Fibroblast of lung (primary cell): Measurements from ENCODE around the gene CXADR. TPM values are rescaled to one million over a fixed set of nuclear protein-coding genes. Genes with fewer than 3 reads are reported as not detected.

Experiments used
- DNase-seq, 2 donors: peaks; one replicate each; pipeline versions ENCODE4 v3.0.0 to v3.0.0-alpha.2; 2010; ENCODE audit warnings: low read depth in 2 of 2
- H2AFZ ChIP-seq: 2 replicates; pipeline ENCODE4 v1.5.1; 2012; ENCODE audit warnings: low read length, control low read depth, inconsistent platforms
- H3K27ac ChIP-seq: 2 replicates; pipeline ENCODE4 v1.5.1; 2011; ENCODE audit warnings: low read length, control low read depth; ENCODE audit not compliant: insufficient read depth
- H3K27me3 ChIP-seq: 2 replicates; pipeline ENCODE4 v1.5.1; 2011; ENCODE audit warnings: mild to moderate bottlenecking, low read length; ENCODE audit not compliant: control insufficient read depth, insufficient read depth
- H3K36me3 ChIP-seq: 2 replicates; pipeline ENCODE4 v1.5.1; 2011; ENCODE audit warnings: low read length; ENCODE audit not compliant: control insufficient read depth, insufficient read depth
- H3K4me1 ChIP-seq: 2 replicates; pipeline ENCODE4 v1.5.1; 2011; ENCODE audit warnings: low read length; ENCODE audit not compliant: control insufficient read depth, insufficient read depth; ENCODE audit errors: extremely low read depth
- H3K4me2 ChIP-seq: 2 replicates; pipeline ENCODE4 v1.5.1; 2011; ENCODE audit warnings: low read length, control low read depth; ENCODE audit not compliant: insufficient read depth; ENCODE audit errors: extremely low read depth
- H3K4me3 ChIP-seq, 4 experiments: fragments of 200-600 bp in 1 of 4; sonication (generic) in 1 of 4; replicated peaks in 1 of 4; 2 replicates each; pipeline ENCODE4 v1.5.1; 2011 to 2016; ENCODE audit warnings: low read length in 4 of 4, low read depth in 3 of 4, mild to moderate bottlenecking in 3 of 4, control low read depth in 2 of 4, inconsistent platforms in 1 of 4, mixed read lengths in 1 of 4; ENCODE audit not compliant: insufficient read depth in 1 of 4; ENCODE audit errors: control extremely low read depth in 1 of 4
- H3K79me2 ChIP-seq: 2 replicates; pipeline ENCODE4 v1.5.1; 2012; ENCODE audit warnings: mild to moderate bottlenecking, low read length, inconsistent platforms; ENCODE audit not compliant: control insufficient read depth, insufficient read depth
- H3K9ac ChIP-seq: 2 replicates; pipeline ENCODE4 v1.5.1; 2011; ENCODE audit warnings: mild to moderate bottlenecking, low read length, control low read depth; ENCODE audit not compliant: insufficient read depth
- H3K9me3 ChIP-seq: 2 replicates; pipeline ENCODE4 v1.5.1; 2012; ENCODE audit warnings: low read depth, low read length; ENCODE audit not compliant: control insufficient read depth, insufficient read depth
- H4K20me1 ChIP-seq: 2 replicates; pipeline ENCODE4 v1.5.1; 2011; ENCODE audit warnings: low read length; ENCODE audit not compliant: control insufficient read depth, insufficient read depth; ENCODE audit errors: extremely low read depth
- CTCF ChIP-seq, 2 donors: IDR thresholded peaks in 1 of 2; conservative IDR thresholded peaks in 1 of 2; 1 replicate in 1 of 2; 2 replicates in 1 of 2; pipeline ENCODE4 v1.5.1; 2011 to 2012; ENCODE audit warnings: low read length in 2 of 2, control low read depth in 1 of 2, inconsistent platforms in 1 of 2, low read depth in 1 of 2, mild to moderate bottlenecking in 1 of 2
- EZH2 ChIP-seq: IDR thresholded peaks from 2 replicates; pipeline ENCODE4 v1.5.1; 2012; ENCODE audit warnings: low read length, control low read depth, mild to moderate bottlenecking; ENCODE audit errors: missing control alignments
- polyA plus RNA-seq, 2 donors: library from polyadenylated mRNA; depleted of rRNA in 1 of 2; stranded (reverse) in 1 of 2; unstranded in 1 of 2; fragments of >200 nt; gene quantifications; 2 replicates each; pipeline ENCODE4 v1.2.1, GENCODE V29; 2011 to 2012; ENCODE audit warnings: missing spikeins in 1 of 2
- total RNA-seq: library from RNA; depleted of rRNA; stranded (reverse); fragments of >200 nt; gene quantifications from 2 replicates; pipeline ENCODE4 v1.2.1, GENCODE V29; 2014

The CXADR gene
- total and polyA plus RNA-seq, 2 donors (not counting 1 experiment from before 2014, with no cell fraction given) = 0.69 to 9.9 TPM

- H3K79me2 ChIP-seq = no peaks in the 10 kb centered on the region
- H3K4me2 ChIP-seq = no peak overlapping the region
- H2AFZ ChIP-seq = no peak overlapping the region
- H4K20me1 ChIP-seq = no peaks in the 10 kb centered on the region
- no peaks in the 10 kb centered on the region for H3K9me3 ChIP-seq
- H3K4me1 ChIP-seq = peaks cover 12% of the 10 kb centered on the region
- TF ChIP-seq CTCF (conservative IDR thresholded peaks at IDR 0.05 in 1 of 2, IDR thresholded peaks at IDR 0.05 in 1 of 2; ENCODE audit: low read depth in 1 of 2, low read length in 2 of 2) (no peak), EZH2 (no peak)
- peak; percentile 19 to 92 for DNase-seq
- H3K27me3 ChIP-seq = no peaks in the 10 kb centered on the region
- no peaks in the 10 kb centered on the region for H3K36me3 ChIP-seq
- no peak overlapping the region for H3K27ac ChIP-seq
- no peak overlapping the region for H3K9ac ChIP-seq
- H3K4me3 ChIP-seq = no peak overlapping the region
Measured at GRCh38 chr21:17495680-17496079, 17.2 kb upstream of the CXADR start.

GRCh38 chr21:17497316-17497715 lies 15.5 kb upstream of the CXADR start:
- Histone ChIP-seq H3K4me1 (peaks cover 8% of the 10 kb centered on the region), H3K36me3 (no peaks in the 10 kb centered on the region), H3K79me2 (no peaks in the 10 kb centered on the region), H4K20me1 (no peaks in the 10 kb centered on the region), H3K9me3 (no peaks in the 10 kb centered on the region), H3K27me3 (no peaks in the 10 kb centered on the region), H3K4me2 (no peak overlapping the region), H3K4me3 (no peak overlapping the region), H3K9ac (no peak overlapping the region), H2AFZ (no peak overlapping the region), H3K27ac (no peak overlapping the region)
- no peak for TF ChIP-seq CTCF (conservative IDR thresholded peaks at IDR 0.05 in 1 of 2, IDR thresholded peaks at IDR 0.05 in 1 of 2; ENCODE audit: low read depth in 1 of 2, low read length in 2 of 2)
- no peak for TF ChIP-seq EZH2
- DNase-seq = peak in 1 of 2 donors; percentile 17

DNA sequence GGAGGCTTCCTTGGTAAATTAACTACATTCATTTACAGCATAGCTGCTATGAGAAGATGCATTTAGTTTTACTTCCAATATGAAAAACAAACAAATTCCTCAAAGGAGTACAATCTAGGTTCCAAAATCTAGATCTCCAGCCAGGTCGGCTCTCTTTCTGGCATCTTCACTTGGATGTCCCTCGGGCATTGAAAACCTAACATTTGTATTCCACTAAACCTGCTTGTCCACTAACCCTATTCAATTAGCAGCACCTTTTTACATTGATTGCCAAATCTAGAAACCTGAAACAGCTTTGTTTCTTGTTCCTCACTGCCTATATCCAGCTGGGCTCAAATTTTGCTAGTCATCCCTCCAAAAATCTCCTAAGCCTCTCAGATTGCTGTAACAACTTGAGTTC lies 14.3 kb upstream of the CXADR start:
- H3K27me3 ChIP-seq = no peaks in the 10 kb centered on the region
- H3K4me1 ChIP-seq = no peaks in the 10 kb centered on the region
- H3K79me2 ChIP-seq = no peaks in the 10 kb centered on the region
- TF ChIP-seq EZH2 (no peak), CTCF (conservative IDR thresholded peaks at IDR 0.05 in 1 of 2, IDR thresholded peaks at IDR 0.05 in 1 of 2; ENCODE audit: low read depth in 1 of 2, low read length in 2 of 2) (no peak)
- H3K36me3 ChIP-seq = no peaks in the 10 kb centered on the region
- no peak overlapping the region for H3K27ac ChIP-seq
- no peak for DNase-seq
- no peaks in the 10 kb centered on the region for H4K20me1 ChIP-seq
- H2AFZ ChIP-seq = no peak overlapping the region
- H3K9ac ChIP-seq = no peak overlapping the region
- no peak overlapping the region for H3K4me3 ChIP-seq
- H3K9me3 ChIP-seq = no peaks in the 10 kb centered on the region
- no peak overlapping the region for H3K4me2 ChIP-seq
